K562 (cell line): ENCODE results near the gene GALT.

Source experiments
- CHD4 ChIP-seq: fragments of 200-600 bp; sonication (generic); IDR thresholded peaks from 3 replicates; pipeline ENCODE4 v1.6.1; 2012; ENCODE audit warnings: low read depth, mild to moderate bottlenecking, mixed read lengths, low read length, inconsistent platforms; ENCODE audit not compliant: insufficient read depth, insufficient replicate concordance, poor library complexity, severe bottlenecking
- FOSL1 ChIP-seq: fragments of 200-800 bp; sonication (Bioruptor generic); conservative IDR thresholded peaks from 2 replicates; pipeline ENCODE4 v1.6.1; 2016; ENCODE audit warnings: missing genetic modification characterization, missing compliant biosample characterization
- IRF9 ChIP-seq: fragments of 450-650 bp; IDR thresholded peaks from 2 replicates; pipeline ENCODE4 v1.6.1; 2016; ENCODE audit warnings: missing biosample characterization, missing genetic modification characterization
- NR3C1 ChIP-seq: sonication (generic); formaldehyde crosslinking; IDR thresholded peaks from 2 replicates; pipeline ENCODE4 v1.8.1; 2022; ENCODE audit warnings: missing genetic modification reagents
- SIN3B ChIP-seq: fragments of 450-650 bp; IDR thresholded peaks from 2 replicates; pipeline ENCODE4 v1.6.1; 2017; ENCODE audit warnings: low read depth, mild to moderate bottlenecking, moderate library complexity
- SRSF9 ChIP-seq: fragments of 200-400 bp; formaldehyde crosslinking; IDR thresholded peaks from 2 replicates; pipeline ENCODE4 v1.6.1; 2017; ENCODE audit warnings: low read depth, low read length, borderline replicate concordance
- TRIM28 ChIP-seq: fragments of 450-650 bp; IDR thresholded peaks from 2 replicates; pipeline ENCODE4 v1.6.1; 2017
- ZNF408 ChIP-seq: fragments of 250-450 bp; sonication (Bioruptor Pico); IDR thresholded peaks from 2 replicates; pipeline ENCODE4 v1.4.0; 2020; ENCODE audit warnings: low read depth, mild to moderate bottlenecking, moderate library complexity

- TF ChIP-seq SIN3B: no peak
- TF ChIP-seq CHD4: no peak
- TF ChIP-seq SRSF9: no peak
- no peak for TF ChIP-seq TRIM28
- no peak for TF ChIP-seq ZNF408 (CRISPR knock-in tag)
- TF ChIP-seq FOSL1 (tag): no peak
- no peak for TF ChIP-seq NR3C1 (CRISPR knock-in tag)
- TF ChIP-seq IRF9 (tag): no peak
These were observed 43.0 kb downstream of the GALT start for GRCh38 chr9:34689512-34689911.
